Fibroblast of lung (primary cell): ENCODE measurements around the gene NECTIN3. TPM values are rescaled to one million over a fixed set of nuclear protein-coding genes. Genes with fewer than 3 reads are reported as not detected.

Experiments
- DNase-seq, 2 donors: peaks; one replicate each; pipeline versions ENCODE4 v3.0.0 to v3.0.0-alpha.2; 2010; ENCODE audit warnings: low read depth in 2 of 2
- H2AFZ ChIP-seq: 2 replicates; pipeline ENCODE4 v1.5.1; 2012; ENCODE audit warnings: low read length, control low read depth, inconsistent platforms
- H3K27ac ChIP-seq: 2 replicates; pipeline ENCODE4 v1.5.1; 2011; ENCODE audit warnings: low read length, control low read depth; ENCODE audit not compliant: insufficient read depth
- H3K27me3 ChIP-seq: 2 replicates; pipeline ENCODE4 v1.5.1; 2011; ENCODE audit warnings: mild to moderate bottlenecking, low read length; ENCODE audit not compliant: control insufficient read depth, insufficient read depth
- H3K36me3 ChIP-seq: 2 replicates; pipeline ENCODE4 v1.5.1; 2011; ENCODE audit warnings: low read length; ENCODE audit not compliant: control insufficient read depth, insufficient read depth
- H3K4me1 ChIP-seq: 2 replicates; pipeline ENCODE4 v1.5.1; 2011; ENCODE audit warnings: low read length; ENCODE audit not compliant: control insufficient read depth, insufficient read depth; ENCODE audit errors: extremely low read depth
- H3K4me2 ChIP-seq: 2 replicates; pipeline ENCODE4 v1.5.1; 2011; ENCODE audit warnings: low read length, control low read depth; ENCODE audit not compliant: insufficient read depth; ENCODE audit errors: extremely low read depth
- H3K4me3 ChIP-seq, 4 experiments: fragments of 200-600 bp in 1 of 4; sonication (generic) in 1 of 4; replicated peaks in 1 of 4; 2 replicates each; pipeline ENCODE4 v1.5.1; 2011 to 2016; ENCODE audit warnings: low read length in 4 of 4, low read depth in 3 of 4, mild to moderate bottlenecking in 3 of 4, control low read depth in 2 of 4, inconsistent platforms in 1 of 4, mixed read lengths in 1 of 4; ENCODE audit not compliant: insufficient read depth in 1 of 4; ENCODE audit errors: control extremely low read depth in 1 of 4
- H3K79me2 ChIP-seq: 2 replicates; pipeline ENCODE4 v1.5.1; 2012; ENCODE audit warnings: mild to moderate bottlenecking, low read length, inconsistent platforms; ENCODE audit not compliant: control insufficient read depth, insufficient read depth
- H3K9ac ChIP-seq: 2 replicates; pipeline ENCODE4 v1.5.1; 2011; ENCODE audit warnings: mild to moderate bottlenecking, low read length, control low read depth; ENCODE audit not compliant: insufficient read depth
- H3K9me3 ChIP-seq: 2 replicates; pipeline ENCODE4 v1.5.1; 2012; ENCODE audit warnings: low read depth, low read length; ENCODE audit not compliant: control insufficient read depth, insufficient read depth
- H4K20me1 ChIP-seq: 2 replicates; pipeline ENCODE4 v1.5.1; 2011; ENCODE audit warnings: low read length; ENCODE audit not compliant: control insufficient read depth, insufficient read depth; ENCODE audit errors: extremely low read depth
- EZH2 ChIP-seq: IDR thresholded peaks from 2 replicates; pipeline ENCODE4 v1.5.1; 2012; ENCODE audit warnings: low read length, control low read depth, mild to moderate bottlenecking; ENCODE audit errors: missing control alignments
- polyA minus RNA-seq: library from RNA; depleted of rRNA, polyadenylated mRNA; stranded (reverse); fragments of >200 nt; gene quantifications from 2 replicates; pipeline ENCODE4 v1.2.3, GENCODE V29; 2011; ENCODE audit warnings: low replicate concordance
- polyA plus RNA-seq, 2 donors: library from polyadenylated mRNA; depleted of rRNA in 1 of 2; stranded (reverse) in 1 of 2; unstranded in 1 of 2; fragments of >200 nt; gene quantifications; 2 replicates each; pipeline ENCODE4 v1.2.1, GENCODE V29; 2011 to 2012; ENCODE audit warnings: missing spikeins in 1 of 2
- total RNA-seq: library from RNA; depleted of rRNA; stranded (reverse); fragments of >200 nt; gene quantifications from 2 replicates; pipeline ENCODE4 v1.2.1, GENCODE V29; 2014
- TF ChIP-seq, protein P1 (sequence below), 2 donors: IDR thresholded peaks in 1 of 2; conservative IDR thresholded peaks in 1 of 2; 1 replicate in 1 of 2; 2 replicates in 1 of 2; pipeline ENCODE4 v1.5.1; 2011 to 2012; ENCODE audit warnings: low read length in 2 of 2, control low read depth in 1 of 2, inconsistent platforms in 1 of 2, low read depth in 1 of 2, mild to moderate bottlenecking in 1 of 2

The NECTIN3 gene, protein sequence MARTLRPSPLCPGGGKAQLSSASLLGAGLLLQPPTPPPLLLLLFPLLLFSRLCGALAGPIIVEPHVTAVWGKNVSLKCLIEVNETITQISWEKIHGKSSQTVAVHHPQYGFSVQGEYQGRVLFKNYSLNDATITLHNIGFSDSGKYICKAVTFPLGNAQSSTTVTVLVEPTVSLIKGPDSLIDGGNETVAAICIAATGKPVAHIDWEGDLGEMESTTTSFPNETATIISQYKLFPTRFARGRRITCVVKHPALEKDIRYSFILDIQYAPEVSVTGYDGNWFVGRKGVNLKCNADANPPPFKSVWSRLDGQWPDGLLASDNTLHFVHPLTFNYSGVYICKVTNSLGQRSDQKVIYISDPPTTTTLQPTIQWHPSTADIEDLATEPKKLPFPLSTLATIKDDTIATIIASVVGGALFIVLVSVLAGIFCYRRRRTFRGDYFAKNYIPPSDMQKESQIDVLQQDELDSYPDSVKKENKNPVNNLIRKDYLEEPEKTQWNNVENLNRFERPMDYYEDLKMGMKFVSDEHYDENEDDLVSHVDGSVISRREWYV
- total RNA-seq = 45.2 and 58.1 TPM in 2 replicates
- polyA plus RNA-seq = 46.0 and 46.9 TPM in 2 replicates
- polyA plus RNA-seq (2012) = 25.2 and 29.1 TPM in 2 replicates
- polyA minus RNA-seq = 10.3 and 11.5 TPM in 2 replicates

DNA sequence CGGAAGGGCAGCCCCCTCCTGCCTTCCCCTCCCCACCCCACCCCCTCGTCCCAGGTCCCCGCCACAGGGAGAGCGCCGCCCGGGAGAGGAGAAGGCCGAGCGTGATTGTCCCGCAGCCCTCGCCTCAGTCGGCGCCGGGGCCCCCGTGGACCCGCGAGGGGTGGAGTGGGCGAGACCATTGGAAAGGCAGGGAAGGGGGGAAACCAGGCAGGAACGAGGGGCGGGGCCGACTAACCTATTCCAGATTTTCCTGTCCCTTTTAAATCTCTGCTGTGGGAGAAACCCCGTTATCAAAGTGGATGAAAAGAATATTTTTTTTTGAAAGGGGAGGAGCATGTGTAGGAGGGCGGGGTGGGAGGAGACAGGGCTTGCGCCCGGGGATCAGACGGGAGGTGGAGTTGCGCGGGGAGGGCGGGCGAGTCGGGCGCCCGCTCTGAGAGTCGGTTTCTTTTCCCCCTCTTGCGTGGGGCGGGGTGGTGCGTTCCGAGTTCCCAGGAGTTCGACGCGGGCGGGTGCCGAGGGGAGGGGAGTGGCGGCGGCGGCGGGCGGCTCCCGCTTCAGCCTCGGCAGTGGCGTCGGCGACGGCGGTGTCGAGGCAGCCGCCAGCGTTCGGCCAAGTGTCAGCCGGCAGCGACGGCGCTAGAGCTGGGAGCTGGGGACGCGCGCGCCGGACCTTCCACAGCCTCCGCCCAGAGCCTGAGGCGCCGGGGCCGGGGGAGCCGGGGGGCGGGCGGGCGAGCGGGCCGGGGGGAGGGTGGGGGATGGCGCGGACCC is at the start of gene NECTIN3:
Gene NECTIN3 (plus strand): TSS at position 560 of the 774 bp plus-strand sequence. CDS start 202 bp downstream, at position 762.
- no peak for TF ChIP-seq EZH2
- TF ChIP-seq, protein P1, sequence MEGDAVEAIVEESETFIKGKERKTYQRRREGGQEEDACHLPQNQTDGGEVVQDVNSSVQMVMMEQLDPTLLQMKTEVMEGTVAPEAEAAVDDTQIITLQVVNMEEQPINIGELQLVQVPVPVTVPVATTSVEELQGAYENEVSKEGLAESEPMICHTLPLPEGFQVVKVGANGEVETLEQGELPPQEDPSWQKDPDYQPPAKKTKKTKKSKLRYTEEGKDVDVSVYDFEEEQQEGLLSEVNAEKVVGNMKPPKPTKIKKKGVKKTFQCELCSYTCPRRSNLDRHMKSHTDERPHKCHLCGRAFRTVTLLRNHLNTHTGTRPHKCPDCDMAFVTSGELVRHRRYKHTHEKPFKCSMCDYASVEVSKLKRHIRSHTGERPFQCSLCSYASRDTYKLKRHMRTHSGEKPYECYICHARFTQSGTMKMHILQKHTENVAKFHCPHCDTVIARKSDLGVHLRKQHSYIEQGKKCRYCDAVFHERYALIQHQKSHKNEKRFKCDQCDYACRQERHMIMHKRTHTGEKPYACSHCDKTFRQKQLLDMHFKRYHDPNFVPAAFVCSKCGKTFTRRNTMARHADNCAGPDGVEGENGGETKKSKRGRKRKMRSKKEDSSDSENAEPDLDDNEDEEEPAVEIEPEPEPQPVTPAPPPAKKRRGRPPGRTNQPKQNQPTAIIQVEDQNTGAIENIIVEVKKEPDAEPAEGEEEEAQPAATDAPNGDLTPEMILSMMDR (conservative IDR thresholded peaks at IDR 0.05 in 1 of 2, IDR thresholded peaks at IDR 0.05 in 1 of 2; ENCODE audit: low read depth in 1 of 2, low read length in 2 of 2) = no peak
- Histone ChIP-seq H3K4me3 (peak within 1 kb of the TSS; percentile 73 to 95 (median 90)), H3K79me2 (peaks cover 54% of the 10 kb centered on the region), H3K9me3 (no peaks in the 10 kb centered on the region), H3K27ac (peak within 1 kb of the TSS; percentile 90), H4K20me1 (no peaks in the 10 kb centered on the region), H3K27me3 (no peaks in the 10 kb centered on the region), H3K9ac (peak within 1 kb of the TSS; percentile 93), H3K4me2 (peak within 1 kb of the TSS; percentile 79), H2AFZ (peak within 1 kb of the TSS; percentile 60), H3K4me1 (no peaks in the 10 kb centered on the region), H3K36me3 (no peaks in the 10 kb centered on the region)
- DNase-seq = peak; percentile 99

- Histone ChIP-seq H2AFZ (no peak overlapping the region), H3K9ac (no peak overlapping the region)
Measured at GRCh38 chr3:111027868-111028267, 43.7 kb upstream of the NECTIN3 start.

More at GRCh38 chr3:111027868-111028267, 43.7 kb upstream of the NECTIN3 start:
- no peak overlapping the region for H3K27ac ChIP-seq
- no peak overlapping the region for H3K4me3 ChIP-seq
- no peak for DNase-seq
- H3K4me2 ChIP-seq = no peak overlapping the region
- no peaks in the 10 kb centered on the region for H3K9me3 ChIP-seq
- no peaks in the 10 kb centered on the region for H3K27me3 ChIP-seq
- H3K79me2 ChIP-seq = no peaks in the 10 kb centered on the region
- no peaks in the 10 kb centered on the region for H3K36me3 ChIP-seq
- H3K4me1 ChIP-seq = no peaks in the 10 kb centered on the region
- TF ChIP-seq EZH2 = no peak
- TF ChIP-seq, protein P1 (conservative IDR thresholded peaks at IDR 0.05 in 1 of 2, IDR thresholded peaks at IDR 0.05 in 1 of 2; ENCODE audit: low read depth in 1 of 2, low read length in 2 of 2) = no peak
- no peaks in the 10 kb centered on the region for H4K20me1 ChIP-seq
